AG10803 (cell line): ENCODE measurements around the gene SNRNP25.
A peak's percentile ranks its signal among the peaks of the same experiment; 100 is the strongest.

Experiments
- DNase-seq: peaks from one replicate; pipeline ENCODE4 v3.0.0; 2010; ENCODE audit warnings: low read depth
- H3K4me3 ChIP-seq: 2 replicates; pipeline ENCODE4 v1.5.1; 2011; ENCODE audit warnings: mild to moderate bottlenecking, low read length, control low read depth
- TF ChIP-seq, protein P1 (sequence below): conservative IDR thresholded peaks from 2 replicates; pipeline ENCODE4 v1.5.1; 2011; ENCODE audit warnings: mild to moderate bottlenecking, low read length, control low read depth, inconsistent platforms

The SNRNP25 gene

DNA sequence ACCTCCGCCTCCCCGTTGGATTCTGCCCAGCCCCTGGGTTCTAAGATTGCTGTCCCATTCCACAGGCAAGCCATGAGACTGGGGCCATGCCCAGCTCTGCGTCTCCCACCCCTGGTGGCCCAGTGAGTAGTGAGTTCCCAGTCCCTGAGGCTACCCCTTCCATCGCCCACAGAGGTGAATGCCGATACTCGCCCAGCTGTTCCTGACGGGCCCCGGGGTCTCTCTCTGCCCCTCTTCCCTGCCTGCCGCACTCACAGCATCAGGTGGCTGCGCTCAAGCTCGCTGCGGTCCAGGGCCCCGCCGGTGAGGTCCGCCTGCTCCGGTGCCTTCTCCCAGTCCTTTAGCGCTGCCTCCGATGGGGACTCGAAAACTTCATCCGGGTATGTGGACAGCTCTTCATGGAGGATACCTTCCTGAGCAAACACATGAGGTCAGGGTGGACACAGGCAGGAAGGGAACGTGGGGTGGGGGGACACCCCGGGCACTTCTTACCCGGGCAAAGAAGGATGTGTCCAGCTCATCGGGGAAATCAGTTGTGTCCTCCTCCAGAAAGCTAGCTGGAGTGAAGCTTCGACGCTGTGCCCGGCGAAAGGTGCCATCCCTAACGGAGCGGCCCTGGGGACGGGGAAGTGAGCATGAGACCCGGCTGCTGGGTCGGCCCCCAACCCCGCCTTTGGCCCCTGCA, 8.8 kb downstream of the SNRNP25 start:
- no peak for DNase-seq
- TF ChIP-seq, protein P1, sequence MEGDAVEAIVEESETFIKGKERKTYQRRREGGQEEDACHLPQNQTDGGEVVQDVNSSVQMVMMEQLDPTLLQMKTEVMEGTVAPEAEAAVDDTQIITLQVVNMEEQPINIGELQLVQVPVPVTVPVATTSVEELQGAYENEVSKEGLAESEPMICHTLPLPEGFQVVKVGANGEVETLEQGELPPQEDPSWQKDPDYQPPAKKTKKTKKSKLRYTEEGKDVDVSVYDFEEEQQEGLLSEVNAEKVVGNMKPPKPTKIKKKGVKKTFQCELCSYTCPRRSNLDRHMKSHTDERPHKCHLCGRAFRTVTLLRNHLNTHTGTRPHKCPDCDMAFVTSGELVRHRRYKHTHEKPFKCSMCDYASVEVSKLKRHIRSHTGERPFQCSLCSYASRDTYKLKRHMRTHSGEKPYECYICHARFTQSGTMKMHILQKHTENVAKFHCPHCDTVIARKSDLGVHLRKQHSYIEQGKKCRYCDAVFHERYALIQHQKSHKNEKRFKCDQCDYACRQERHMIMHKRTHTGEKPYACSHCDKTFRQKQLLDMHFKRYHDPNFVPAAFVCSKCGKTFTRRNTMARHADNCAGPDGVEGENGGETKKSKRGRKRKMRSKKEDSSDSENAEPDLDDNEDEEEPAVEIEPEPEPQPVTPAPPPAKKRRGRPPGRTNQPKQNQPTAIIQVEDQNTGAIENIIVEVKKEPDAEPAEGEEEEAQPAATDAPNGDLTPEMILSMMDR: no peak
- H3K4me3 ChIP-seq: no peak overlapping the region

DNA sequence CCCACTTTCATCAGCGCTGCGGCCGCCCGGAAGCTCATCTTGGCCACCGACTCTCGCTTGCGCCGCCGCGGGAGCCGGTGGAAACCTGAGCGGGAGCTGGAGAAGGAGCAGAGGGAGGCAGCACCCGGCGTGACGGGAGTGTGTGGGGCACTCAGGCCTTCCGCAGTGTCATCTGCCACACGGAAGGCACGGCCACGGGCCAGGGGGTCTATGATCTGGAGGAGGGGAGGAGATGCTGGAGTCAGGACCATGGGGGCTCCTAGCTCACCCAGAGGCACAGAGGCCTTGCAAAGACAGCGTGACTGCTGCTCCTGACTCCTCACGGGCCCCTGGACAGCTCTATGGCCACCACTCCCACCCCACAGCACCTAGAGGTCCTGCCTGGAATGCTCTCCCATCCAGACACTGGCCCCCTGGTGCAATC, 9.4 kb downstream of the SNRNP25 start:
- no peak overlapping the region for H3K4me3 ChIP-seq
- DNase-seq: no peak
- TF ChIP-seq, protein P1: no peak

GRCh38 chr16:63466-63865, 9.8 kb downstream of the SNRNP25 start:
- TF ChIP-seq, protein P1: no peak
- DNase-seq: no peak
- no peak overlapping the region for H3K4me3 ChIP-seq

DNA sequence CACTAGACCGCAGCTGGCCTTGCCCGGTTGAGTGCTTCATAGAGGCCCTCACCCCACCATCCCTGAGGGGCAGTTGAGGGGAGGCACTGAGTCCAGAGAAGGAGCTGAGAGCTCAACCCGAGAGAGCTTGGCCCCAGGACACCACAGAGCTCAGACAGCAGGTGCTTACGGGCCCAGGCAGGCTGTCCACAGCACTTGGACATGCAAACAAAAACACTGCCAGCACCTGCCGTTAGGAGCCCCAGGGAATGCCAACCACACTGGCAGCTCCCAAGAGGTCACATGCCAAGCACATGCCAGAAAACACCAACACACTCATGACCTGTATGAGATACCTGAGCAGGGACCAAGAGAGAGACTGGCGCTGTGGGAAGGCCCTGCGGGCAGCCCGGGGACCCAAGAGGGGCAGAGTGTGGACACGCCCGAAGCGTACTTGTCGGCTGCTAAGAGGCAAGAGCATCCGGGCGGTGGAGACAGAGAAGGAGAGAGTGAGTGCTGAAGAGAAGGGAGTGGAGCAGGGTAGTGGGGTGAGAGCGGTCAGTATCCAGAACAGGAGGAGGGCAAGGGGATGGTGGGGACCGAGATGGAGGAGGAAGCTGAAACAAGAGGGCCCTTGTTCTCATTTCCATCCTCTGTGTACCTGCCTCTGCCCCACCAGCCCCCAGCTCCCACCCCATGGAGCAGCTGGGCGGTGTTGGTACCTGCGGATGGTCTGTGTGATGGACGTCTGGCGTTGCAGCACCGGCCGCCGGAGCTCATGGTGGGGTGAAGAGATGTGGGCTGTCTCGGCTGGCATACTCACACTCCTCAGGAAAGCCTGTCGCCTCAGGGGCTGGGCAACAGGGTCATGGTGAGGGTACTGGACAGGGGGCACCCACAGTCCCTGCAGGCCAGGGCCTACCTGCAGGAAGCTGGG, 10.6 kb downstream of the SNRNP25 start:
- DNase-seq: no peak
- TF ChIP-seq, protein P1: no peak
- H3K4me3 ChIP-seq: no peak overlapping the region

- no peak overlapping the region for H3K4me3 ChIP-seq
- TF ChIP-seq, protein P1: no peak
- no peak for DNase-seq
Observed at GRCh38 chr16:64914-65255, 11.3 kb downstream of the SNRNP25 start.

GRCh38 chr16:65745-66144, 12.1 kb downstream of the SNRNP25 start:
- H3K4me3 ChIP-seq: no peak overlapping the region
- peak; percentile 62 for DNase-seq
- TF ChIP-seq, protein P1: peak; percentile 84
